ENCODE data around the gene BMPR1A.

The BMPR1A gene

DNA sequence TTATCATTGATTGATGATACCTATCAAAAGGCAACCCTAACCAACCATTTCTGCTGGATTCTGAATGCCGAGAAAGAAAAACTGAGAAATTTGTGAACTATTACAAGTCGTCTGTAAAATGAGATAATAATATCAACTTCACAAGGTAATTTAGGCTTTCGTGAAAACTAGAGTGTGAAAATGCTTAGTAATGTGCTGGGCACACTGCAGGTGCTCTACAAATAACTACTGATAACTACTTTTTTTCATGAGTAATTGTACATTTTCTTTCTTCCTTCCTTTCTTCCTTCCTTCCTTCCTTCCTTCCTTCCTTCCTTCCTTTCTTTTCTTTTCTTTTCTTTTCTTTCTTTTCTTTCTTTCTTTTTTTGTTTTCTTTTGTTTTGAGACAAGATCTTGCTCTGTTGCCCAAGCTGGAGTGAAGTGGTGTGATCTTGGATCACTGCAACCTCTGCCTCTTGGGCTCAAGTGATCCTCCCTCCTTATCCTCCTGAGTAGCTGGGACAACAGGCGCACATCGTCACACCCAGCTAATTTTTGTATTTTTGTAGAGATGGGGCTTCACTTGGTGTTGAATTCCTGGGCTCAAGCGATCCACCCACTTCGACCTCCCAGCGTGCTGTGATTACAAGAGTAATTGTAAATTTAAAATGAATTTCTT is 42.9 kb downstream of the BMPR1A start:
- no peak overlapping the region for H3K4me3 ChIP-seq (ENCODE audit: low read length)
- TF ChIP-seq, protein P1, sequence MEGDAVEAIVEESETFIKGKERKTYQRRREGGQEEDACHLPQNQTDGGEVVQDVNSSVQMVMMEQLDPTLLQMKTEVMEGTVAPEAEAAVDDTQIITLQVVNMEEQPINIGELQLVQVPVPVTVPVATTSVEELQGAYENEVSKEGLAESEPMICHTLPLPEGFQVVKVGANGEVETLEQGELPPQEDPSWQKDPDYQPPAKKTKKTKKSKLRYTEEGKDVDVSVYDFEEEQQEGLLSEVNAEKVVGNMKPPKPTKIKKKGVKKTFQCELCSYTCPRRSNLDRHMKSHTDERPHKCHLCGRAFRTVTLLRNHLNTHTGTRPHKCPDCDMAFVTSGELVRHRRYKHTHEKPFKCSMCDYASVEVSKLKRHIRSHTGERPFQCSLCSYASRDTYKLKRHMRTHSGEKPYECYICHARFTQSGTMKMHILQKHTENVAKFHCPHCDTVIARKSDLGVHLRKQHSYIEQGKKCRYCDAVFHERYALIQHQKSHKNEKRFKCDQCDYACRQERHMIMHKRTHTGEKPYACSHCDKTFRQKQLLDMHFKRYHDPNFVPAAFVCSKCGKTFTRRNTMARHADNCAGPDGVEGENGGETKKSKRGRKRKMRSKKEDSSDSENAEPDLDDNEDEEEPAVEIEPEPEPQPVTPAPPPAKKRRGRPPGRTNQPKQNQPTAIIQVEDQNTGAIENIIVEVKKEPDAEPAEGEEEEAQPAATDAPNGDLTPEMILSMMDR (conservative IDR thresholded peaks at IDR 0.05; ENCODE audit: low read depth, low read length) = no peak

DNA sequence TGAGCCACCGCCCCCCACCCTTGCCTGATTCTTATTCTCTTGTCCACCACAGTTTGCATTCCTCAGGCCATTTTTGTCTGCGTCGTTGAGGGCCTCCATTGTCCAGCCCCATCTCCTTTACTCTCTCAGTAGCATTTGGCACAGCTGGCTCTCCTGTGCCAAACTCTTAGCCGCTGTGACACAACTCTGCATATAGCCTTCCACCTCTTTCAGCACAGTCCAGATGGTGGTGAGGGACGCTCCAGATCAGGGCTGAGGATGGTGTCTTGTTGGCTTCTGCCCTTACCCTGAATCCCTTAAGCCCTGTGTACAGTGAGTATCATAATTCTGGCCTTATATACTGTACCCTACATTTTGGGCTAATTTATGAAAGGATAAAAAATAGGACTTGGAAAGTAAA is 45.6 kb downstream of the BMPR1A start:
- no peak for DNase-seq (ENCODE audit: low read depth)
- TF ChIP-seq, protein P1 (conservative IDR thresholded peaks at IDR 0.05; ENCODE audit: low read depth, low read length) = no peak
- no peak overlapping the region for H3K4me3 ChIP-seq (ENCODE audit: low read length)

More for the DNA sequence above, 42.9 kb downstream of the BMPR1A start:
- DNase-seq (ENCODE audit: low read depth) = no peak

DNA sequence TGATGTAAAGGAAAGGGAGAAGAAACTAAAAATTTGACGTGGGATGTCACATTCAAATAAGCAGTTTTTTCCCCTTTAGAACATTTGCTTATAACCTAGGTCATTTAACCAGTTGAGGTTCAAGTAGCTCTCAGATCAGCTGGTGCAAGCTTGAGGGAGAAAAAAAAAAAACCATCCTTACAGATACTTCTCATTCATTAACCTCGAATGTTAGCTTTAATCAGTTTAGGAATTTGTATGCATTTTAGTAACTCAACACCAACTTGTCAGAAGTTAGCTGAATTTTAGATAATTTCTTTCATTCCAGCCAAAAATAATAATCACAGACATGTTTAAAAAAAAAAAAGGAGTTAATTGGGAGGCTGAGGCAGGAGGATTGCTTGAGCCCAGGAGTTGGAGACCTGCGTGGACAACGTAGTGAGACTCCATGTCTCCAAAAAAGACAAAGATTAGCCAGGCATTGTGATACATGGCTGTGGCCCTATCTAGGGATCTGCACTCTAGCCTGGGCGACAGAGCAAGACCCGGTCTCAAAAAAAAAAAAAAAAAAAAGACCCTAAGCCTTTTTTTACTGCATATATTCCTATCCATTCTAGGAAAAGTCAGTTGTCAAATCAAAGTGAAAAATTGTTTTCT is 46.2 kb downstream of the BMPR1A start:
- DNase-seq (ENCODE audit: low read depth) = no peak
- H3K4me3 ChIP-seq (ENCODE audit: low read length) = no peak overlapping the region
- TF ChIP-seq, protein P1 (conservative IDR thresholded peaks at IDR 0.05; ENCODE audit: low read depth, low read length) = no peak

DNA sequence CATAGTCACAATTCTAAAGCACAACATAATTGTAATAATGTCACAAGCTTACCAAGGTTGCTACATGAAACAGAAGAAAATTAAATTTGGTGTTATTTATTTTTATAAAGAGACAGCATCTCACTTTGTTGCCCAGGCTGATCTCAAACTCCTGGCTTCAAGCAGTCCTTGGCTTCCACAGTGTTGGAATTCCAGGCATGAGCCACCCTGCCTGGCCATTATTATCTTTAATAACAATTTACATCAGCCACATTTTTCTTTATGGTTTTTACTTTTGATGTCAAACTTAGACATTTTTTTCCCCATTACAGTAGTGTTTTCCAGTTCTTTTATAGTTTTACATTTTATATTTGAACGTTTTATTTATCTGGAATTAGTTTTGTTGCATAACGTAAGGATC is 46.7 kb downstream of the BMPR1A start:
- H3K4me3 ChIP-seq (ENCODE audit: low read length) = no peak overlapping the region
- TF ChIP-seq, protein P1 (conservative IDR thresholded peaks at IDR 0.05; ENCODE audit: low read depth, low read length) = no peak
- no peak for DNase-seq (ENCODE audit: low read depth)

DNA sequence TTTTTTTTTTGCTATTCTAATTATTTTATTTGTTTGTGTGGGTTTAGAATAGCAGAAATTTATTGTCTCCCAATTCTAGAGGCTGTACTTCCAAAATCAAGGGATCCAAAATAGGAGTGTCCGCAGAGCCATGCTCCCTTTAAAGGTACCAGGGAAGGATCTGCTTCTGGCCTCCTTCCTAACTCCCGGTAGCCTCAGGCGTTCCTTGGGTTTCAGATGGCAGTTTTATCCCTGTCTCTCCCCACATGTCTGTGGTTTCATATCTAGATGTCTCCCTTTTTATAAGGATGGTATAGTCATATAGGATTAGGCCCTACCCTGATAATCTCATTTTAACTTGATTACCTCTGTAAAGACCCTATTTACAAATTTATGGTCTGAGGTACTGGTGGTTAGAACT is 48.4 kb downstream of the BMPR1A start:
- TF ChIP-seq, protein P1 (conservative IDR thresholded peaks at IDR 0.05; ENCODE audit: low read depth, low read length) = no peak
- DNase-seq (ENCODE audit: low read depth) = no peak
- no peak overlapping the region for H3K4me3 ChIP-seq (ENCODE audit: low read length)

DNA sequence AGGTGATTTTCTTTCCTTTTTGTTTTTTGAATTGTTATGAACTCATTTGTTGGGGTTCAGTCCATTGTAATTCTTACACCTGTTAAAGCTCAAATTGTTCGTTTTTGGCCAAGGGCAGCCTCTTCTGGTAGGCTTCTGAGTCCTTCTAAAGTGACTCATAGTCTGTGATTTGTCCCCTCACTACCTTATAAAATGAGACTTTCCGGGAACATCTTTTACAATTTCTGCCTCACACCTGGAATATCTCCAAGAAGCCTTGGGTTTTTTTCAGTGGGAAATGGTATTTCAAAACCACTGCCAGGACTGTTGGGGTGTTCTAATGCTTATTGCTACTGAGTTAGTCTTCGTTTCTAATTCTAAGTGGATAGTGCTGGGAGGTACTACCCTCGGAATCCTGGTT is 56.7 kb downstream of the BMPR1A start:
- DNase-seq (ENCODE audit: low read depth) = no peak
- H3K4me3 ChIP-seq (ENCODE audit: low read length) = no peak overlapping the region
- TF ChIP-seq, protein P1 (conservative IDR thresholded peaks at IDR 0.05; ENCODE audit: low read depth, low read length) = no peak

DNA sequence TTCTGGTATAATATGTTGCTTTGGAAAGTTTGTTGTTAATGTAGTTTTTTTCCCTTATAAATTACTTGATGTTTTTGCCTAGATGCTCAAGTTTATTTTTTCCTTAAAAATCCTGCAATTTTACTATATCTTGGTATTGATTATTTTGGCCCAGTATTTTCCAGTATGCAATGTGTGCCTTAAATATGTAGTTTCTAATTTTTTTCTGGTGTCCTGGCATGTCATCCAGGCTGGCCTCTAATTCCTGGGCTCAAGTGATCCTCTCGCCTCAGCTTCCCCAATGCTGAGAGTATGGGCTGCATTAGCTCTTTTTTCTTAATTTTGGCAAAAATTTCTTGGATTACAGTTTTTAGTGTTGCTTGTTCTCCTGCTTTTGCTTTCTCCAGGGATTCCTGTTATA is 57.6 kb downstream of the BMPR1A start:
- no peak overlapping the region for H3K4me3 ChIP-seq (ENCODE audit: low read length)
- TF ChIP-seq, protein P1 (conservative IDR thresholded peaks at IDR 0.05; ENCODE audit: low read depth, low read length) = no peak
- DNase-seq (ENCODE audit: low read depth) = no peak
